MM.1S (cell line): ENCODE measurements around the gene EEPD1.
"Not testable (repeated sequence)": the region's sequence is repeated elsewhere in the genome, so short reads cannot be mapped to it uniquely, and the experiment has no call there.

Experiments
- DNase-seq: peaks from one replicate; pipeline ENCODE4 v3.0.0-alpha.2; 2015
- H2AFZ ChIP-seq: fragments of 300-600 bp; sonication (generic); 2 replicates; pipeline ENCODE4 v1.6.0; 2016; ENCODE audit warnings: antibody characterized with exemption, low read length
- H3F3A ChIP-seq: fragments of 300-600 bp; sonication (generic); 2 replicates; pipeline ENCODE4 v1.6.1; 2016; ENCODE audit warnings: mild to moderate bottlenecking, antibody characterized with exemption, low read length, moderate library complexity, mixed read lengths; ENCODE audit not compliant: insufficient read depth
- H3K27ac ChIP-seq: fragments of 300-600 bp; sonication (generic); 2 replicates; pipeline ENCODE4 v1.5.1; 2016; ENCODE audit warnings: mild to moderate bottlenecking, low read length
- H3K27me3 ChIP-seq: fragments of 300-600 bp; sonication (generic); replicated peaks from 2 replicates; pipeline ENCODE4 v1.6.0; 2016; ENCODE audit warnings: low read length; ENCODE audit not compliant: insufficient read depth
- H3K36me3 ChIP-seq: fragments of 300-600 bp; sonication (generic); replicated peaks from 2 replicates; pipeline ENCODE4 v1.6.1; 2016; ENCODE audit warnings: mild to moderate bottlenecking, low read length, mixed read lengths; ENCODE audit not compliant: insufficient read depth
- H3K4me1 ChIP-seq: fragments of 300-600 bp; sonication (generic); 2 replicates; pipeline ENCODE4 v1.6.1; 2016; ENCODE audit warnings: low read length, mixed read lengths
- H3K4me2 ChIP-seq: fragments of 300-600 bp; sonication (generic); 2 replicates; pipeline ENCODE4 v1.6.0; 2016; ENCODE audit warnings: low read depth, low read length
- H3K4me3 ChIP-seq: fragments of 300-600 bp; sonication (generic); 2 replicates; pipeline ENCODE4 v1.5.1; 2016; ENCODE audit warnings: low read length, mixed read lengths
- H3K79me2 ChIP-seq: fragments of 300-600 bp; sonication (generic); 2 replicates; pipeline ENCODE4 v1.6.1; 2016; ENCODE audit warnings: mixed run types, low read length, mixed read lengths
- H3K9ac ChIP-seq: fragments of 300-600 bp; sonication (generic); 2 replicates; pipeline ENCODE4 v1.6.1; 2016; ENCODE audit warnings: low read length, mixed read lengths
- H3K9me2 ChIP-seq: fragments of 300-600 bp; sonication (generic); replicated peaks from 2 replicates; pipeline ENCODE4 v1.6.1; 2016; ENCODE audit warnings: mild to moderate bottlenecking, low read length, mixed read lengths; ENCODE audit not compliant: insufficient read depth
- H3K9me3 ChIP-seq: fragments of 300-600 bp; sonication (generic); replicated peaks from 2 replicates; pipeline ENCODE4 v1.6.1; 2016; ENCODE audit warnings: mild to moderate bottlenecking, low read length, mixed read lengths; ENCODE audit not compliant: insufficient read depth
- H4K20me1 ChIP-seq: fragments of 300-600 bp; sonication (generic); 2 replicates; pipeline ENCODE4 v1.6.1; 2016; ENCODE audit warnings: mild to moderate bottlenecking, low read length, moderate library complexity, mixed read lengths; ENCODE audit not compliant: insufficient read depth
- EZH2 ChIP-seq: fragments of 300-600 bp; sonication (generic); optimal IDR thresholded peaks from 2 replicates; pipeline ENCODE3; 2017; ENCODE audit warnings: low read depth, mild to moderate bottlenecking, antibody characterized with exemption, low read length, mixed read lengths
- EZH2phosphoT487 ChIP-seq: fragments of 300-600 bp; sonication (generic); IDR thresholded peaks from 2 replicates; pipeline ENCODE4 v1.6.1; 2018; ENCODE audit warnings: antibody characterized with exemption, low read length
- TF ChIP-seq, protein P1 (sequence below): fragments of 300-600 bp; sonication (generic); IDR thresholded peaks from 2 replicates; pipeline ENCODE4 v1.5.1; 2016; ENCODE audit warnings: antibody characterized with exemption, low read length, mixed read lengths

The EEPD1 gene

DNA sequence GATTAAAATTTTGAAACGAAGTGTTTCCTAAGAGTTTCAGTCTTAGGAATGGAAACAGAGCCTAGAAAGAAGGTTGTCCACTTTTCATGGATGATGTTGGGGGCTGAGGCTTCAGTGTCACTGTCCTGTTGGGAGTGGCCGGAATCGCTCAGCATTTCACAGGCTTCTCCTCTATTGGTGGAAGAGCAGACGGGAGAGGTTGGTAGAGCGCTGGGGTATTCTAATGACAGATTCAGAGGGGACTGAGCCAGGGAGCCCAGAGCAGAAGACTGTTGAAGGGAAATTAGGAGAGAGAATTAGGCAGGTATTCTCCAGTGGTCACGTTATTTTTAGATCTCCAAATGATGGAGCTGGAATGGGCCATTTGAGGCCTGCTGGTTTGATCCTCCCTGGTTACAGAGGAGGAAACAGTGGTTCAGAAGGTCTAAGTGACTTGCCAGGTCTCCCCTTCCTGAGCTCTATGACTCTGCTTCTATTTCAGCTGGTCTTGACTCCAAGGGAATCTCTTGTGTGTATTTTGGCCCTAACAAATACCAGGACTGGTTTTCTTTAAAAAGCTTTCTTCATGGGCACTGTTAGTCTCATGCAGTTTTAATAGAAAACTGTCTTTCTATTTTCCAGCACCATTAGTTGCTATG lies 35.7 kb upstream of the EEPD1 start:
- Histone ChIP-seq H3K9me3 (no peaks in the 10 kb centered on the region), H3K9me2 (no peaks in the 10 kb centered on the region), H3K4me2 (no peak overlapping the region), H3K27me3 (no peaks in the 10 kb centered on the region), H4K20me1 (no peaks in the 10 kb centered on the region), H2AFZ (no peak overlapping the region), H3F3A (no peaks in the 10 kb centered on the region), H3K27ac (no peak overlapping the region), H3K4me3 (no peak overlapping the region), H3K79me2 (no peaks in the 10 kb centered on the region), H3K36me3 (no peaks in the 10 kb centered on the region), H3K9ac (no peak overlapping the region), H3K4me1 (no peaks in the 10 kb centered on the region)
- TF ChIP-seq, protein P1, sequence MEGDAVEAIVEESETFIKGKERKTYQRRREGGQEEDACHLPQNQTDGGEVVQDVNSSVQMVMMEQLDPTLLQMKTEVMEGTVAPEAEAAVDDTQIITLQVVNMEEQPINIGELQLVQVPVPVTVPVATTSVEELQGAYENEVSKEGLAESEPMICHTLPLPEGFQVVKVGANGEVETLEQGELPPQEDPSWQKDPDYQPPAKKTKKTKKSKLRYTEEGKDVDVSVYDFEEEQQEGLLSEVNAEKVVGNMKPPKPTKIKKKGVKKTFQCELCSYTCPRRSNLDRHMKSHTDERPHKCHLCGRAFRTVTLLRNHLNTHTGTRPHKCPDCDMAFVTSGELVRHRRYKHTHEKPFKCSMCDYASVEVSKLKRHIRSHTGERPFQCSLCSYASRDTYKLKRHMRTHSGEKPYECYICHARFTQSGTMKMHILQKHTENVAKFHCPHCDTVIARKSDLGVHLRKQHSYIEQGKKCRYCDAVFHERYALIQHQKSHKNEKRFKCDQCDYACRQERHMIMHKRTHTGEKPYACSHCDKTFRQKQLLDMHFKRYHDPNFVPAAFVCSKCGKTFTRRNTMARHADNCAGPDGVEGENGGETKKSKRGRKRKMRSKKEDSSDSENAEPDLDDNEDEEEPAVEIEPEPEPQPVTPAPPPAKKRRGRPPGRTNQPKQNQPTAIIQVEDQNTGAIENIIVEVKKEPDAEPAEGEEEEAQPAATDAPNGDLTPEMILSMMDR: no peak
- TF ChIP-seq EZH2phosphoT487: no peak
- no peak for TF ChIP-seq EZH2
- DNase-seq: no peak

DNA sequence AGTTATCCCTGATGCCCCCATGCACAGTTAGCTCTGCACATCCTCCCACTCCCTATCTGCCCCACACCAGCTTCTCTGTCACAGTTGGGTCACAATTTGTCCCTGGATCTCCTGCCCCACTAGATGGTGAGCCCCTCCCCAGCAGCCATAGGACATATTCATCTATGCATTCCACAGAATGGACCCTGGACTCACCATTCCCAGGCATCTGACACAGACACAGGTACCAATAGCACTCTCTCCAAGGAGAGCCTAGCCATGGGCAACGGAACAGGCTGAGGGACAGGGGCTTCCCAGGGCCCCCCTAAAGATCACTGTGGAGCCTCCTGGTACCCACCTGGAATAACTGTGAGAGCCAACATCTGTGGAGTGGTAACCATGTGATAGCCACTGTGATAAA lies 34.7 kb upstream of the EEPD1 start:
- H3K4me2 ChIP-seq: no peak overlapping the region
- H3F3A ChIP-seq: no peaks in the 10 kb centered on the region
- no peak overlapping the region for H3K27ac ChIP-seq

DNA sequence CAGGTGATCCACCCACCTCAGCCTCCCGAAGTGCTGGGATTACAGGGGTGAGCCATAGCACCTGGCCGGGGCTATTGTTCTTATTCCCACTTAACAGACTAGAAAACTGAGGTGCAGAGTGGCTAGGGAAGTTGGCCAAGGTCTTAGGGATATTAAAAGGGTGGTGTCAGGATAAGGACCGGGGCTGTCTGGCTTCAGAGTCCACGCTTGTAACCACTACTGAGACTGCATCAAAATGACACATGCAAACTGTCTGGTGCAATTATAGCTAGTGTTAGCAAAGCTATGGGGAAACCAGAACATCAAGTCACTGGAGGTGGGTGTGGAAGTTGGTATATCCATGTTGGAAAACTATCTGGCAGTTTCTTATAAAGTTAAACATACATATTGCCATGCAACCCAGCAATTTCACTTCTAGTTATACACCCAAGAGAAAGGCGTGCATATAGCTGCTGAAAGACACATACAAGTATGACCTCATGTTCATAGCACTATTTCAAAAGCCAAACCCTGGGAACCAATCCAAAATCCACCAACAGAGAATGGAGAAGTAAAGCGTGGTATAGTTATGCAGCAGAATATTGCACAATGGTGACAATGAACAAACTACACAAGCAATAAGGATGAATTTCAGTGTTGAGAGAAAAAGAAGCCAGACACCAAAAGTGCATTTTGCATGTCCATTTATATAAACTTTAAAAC lies 33.9 kb upstream of the EEPD1 start:
- Histone ChIP-seq H3K36me3 (no peaks in the 10 kb centered on the region), H3K4me3 (no peak overlapping the region), H3K4me1 (no peaks in the 10 kb centered on the region), H3K27ac (no peak overlapping the region), H4K20me1 (no peaks in the 10 kb centered on the region), H3K9ac (no peak overlapping the region), H3K4me2 (no peak overlapping the region), H3K9me2 (no peaks in the 10 kb centered on the region), H3K9me3 (no peaks in the 10 kb centered on the region), H3K79me2 (no peaks in the 10 kb centered on the region), H2AFZ (no peak overlapping the region), H3F3A (no peaks in the 10 kb centered on the region), H3K27me3 (no peaks in the 10 kb centered on the region)
- no peak for TF ChIP-seq EZH2
- TF ChIP-seq, protein P1: no peak
- no peak for TF ChIP-seq EZH2phosphoT487
- DNase-seq: no peak

More for the DNA sequence above, 34.7 kb upstream of the EEPD1 start:
- Histone ChIP-seq H3K9me3 (no peaks in the 10 kb centered on the region), H3K27me3 (no peaks in the 10 kb centered on the region), H3K79me2 (no peaks in the 10 kb centered on the region), H3K9me2 (no peaks in the 10 kb centered on the region), H3K4me1 (no peaks in the 10 kb centered on the region), H4K20me1 (no peaks in the 10 kb centered on the region), H3K4me3 (no peak overlapping the region), H2AFZ (no peak overlapping the region), H3K36me3 (no peaks in the 10 kb centered on the region), H3K9ac (no peak overlapping the region)
- no peak for TF ChIP-seq EZH2
- DNase-seq: no peak

DNA sequence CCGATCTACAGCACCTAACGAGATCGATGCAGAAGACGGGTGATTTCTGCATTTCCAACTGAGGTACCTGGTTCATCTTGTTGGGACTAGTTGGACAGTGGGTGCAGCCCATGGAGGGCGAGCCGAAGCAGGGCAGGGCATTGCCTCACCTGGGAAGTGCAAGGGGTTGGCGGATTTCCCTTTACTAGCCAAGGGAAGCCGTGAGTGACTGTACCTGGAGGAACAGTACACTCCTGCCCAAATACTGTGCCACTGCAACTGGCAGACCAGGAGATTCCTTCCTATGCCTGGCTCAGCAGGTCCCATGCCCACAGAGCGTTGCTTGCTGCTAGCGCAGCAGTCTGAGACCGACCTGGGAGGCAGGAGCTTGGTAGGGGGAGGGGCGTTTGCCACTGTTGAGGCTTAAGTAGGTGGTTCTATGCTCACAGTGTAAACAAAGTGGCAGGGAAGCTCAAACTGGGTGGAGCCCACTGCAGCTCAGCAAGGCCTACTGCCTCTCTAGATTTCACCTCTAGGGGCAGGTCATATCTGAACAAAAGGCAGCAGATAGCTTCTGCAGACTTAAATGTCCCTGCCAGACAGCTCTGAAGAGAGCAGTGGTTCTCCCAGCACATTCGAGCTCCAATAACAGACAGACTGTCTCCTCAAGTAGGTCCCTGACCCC lies 32.9 kb upstream of the EEPD1 start:
- not testable (repeated sequence) for H3K9me2 ChIP-seq, H3K4me1 ChIP-seq, H3K36me3 ChIP-seq, H3K4me2 ChIP-seq, H3K27ac ChIP-seq, H3K9me3 ChIP-seq, H3K9ac ChIP-seq, H3K4me3 ChIP-seq, H3K27me3 ChIP-seq, H3K79me2 ChIP-seq, H2AFZ ChIP-seq, H4K20me1 ChIP-seq, DNase-seq, H3F3A ChIP-seq

DNA sequence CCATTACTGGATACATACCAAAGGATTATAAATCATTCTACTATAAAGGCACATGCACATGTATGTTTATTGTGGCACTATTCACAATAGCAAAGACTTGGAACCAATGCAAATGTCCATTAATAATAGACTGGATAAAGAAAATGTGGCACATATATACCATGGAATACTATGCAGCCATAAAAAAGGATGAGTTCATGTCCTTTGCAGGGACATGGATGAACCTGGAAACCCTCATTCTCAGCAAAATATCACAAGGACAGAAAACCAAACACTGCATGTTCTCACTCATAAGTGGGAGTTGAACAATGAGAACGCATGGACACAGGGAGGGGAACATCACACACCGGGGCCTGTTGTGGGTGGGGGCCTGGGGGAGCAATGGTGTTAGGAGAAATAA lies 27.4 kb upstream of the EEPD1 start:
- H3K9ac ChIP-seq, H2AFZ ChIP-seq, H3K79me2 ChIP-seq, H3K4me2 ChIP-seq, H3K9me2 ChIP-seq, H4K20me1 ChIP-seq, H3K9me3 ChIP-seq, DNase-seq, H3F3A ChIP-seq, H3K27ac ChIP-seq, H3K4me1 ChIP-seq, H3K4me3 ChIP-seq, H3K36me3 ChIP-seq, H3K27me3 ChIP-seq: not testable (repeated sequence)
